Kidney (tissue), 14 donors: Measurements from ENCODE around the gene SLC66A2. TPM values are rescaled to one million over a fixed set of nuclear protein-coding genes. Genes with fewer than 3 reads are reported as not detected.
A peak's percentile ranks its signal among the peaks of the same experiment; 100 is the strongest.

Experiments used
- DNase-seq, 5 donors: peaks; one replicate each; pipeline ENCODE4 v3.0.0-alpha.2; 2013 to 2020
- FAIRE-seq: peaks from 2 replicates; lab custom pipeline; 2012; peaks lifted over from hg19 to GRCh38; lab: Jason Lieb, UNC
- H3K27ac ChIP-seq, 2 donors: one replicate each; pipeline ENCODE4 v1.7.0; 2013; ENCODE audit warnings: low read depth in 2 of 2, low read length in 2 of 2, inconsistent platforms in 1 of 2
- H3K27me3 ChIP-seq: one replicate; pipeline ENCODE4 v1.7.1; 2013; ENCODE audit warnings: low read length, inconsistent platforms; ENCODE audit not compliant: control insufficient read depth, insufficient read depth
- H3K36me3 ChIP-seq, 3 donors: one replicate each; pipeline versions ENCODE4 v1.7.0 to v1.7.1; 2013; ENCODE audit warnings: low read length in 3 of 3, control low read depth in 1 of 3, inconsistent platforms in 1 of 3; ENCODE audit not compliant: insufficient read depth in 3 of 3, control insufficient read depth in 2 of 3
- H3K4me1 ChIP-seq, 3 donors: one replicate each; pipeline versions ENCODE4 v1.7.0 to v1.7.1; 2013; ENCODE audit warnings: low read length in 3 of 3, inconsistent platforms in 1 of 3, low read depth in 1 of 3; ENCODE audit not compliant: control insufficient read depth in 2 of 3, insufficient read depth in 2 of 3
- H3K4me3 ChIP-seq, 3 donors: one replicate each; pipeline versions ENCODE4 v1.7.0 to v1.8.1; 2013; ENCODE audit warnings: low read length in 3 of 3, control low read depth in 1 of 3, inconsistent platforms in 1 of 3
- H3K9ac ChIP-seq, 3 donors: one replicate each; pipeline versions ENCODE4 v1.7.0 to v1.7.1; 2013; ENCODE audit warnings: low read length in 3 of 3, control low read depth in 1 of 3, inconsistent platforms in 1 of 3
- H3K9me3 ChIP-seq, 3 donors: one replicate each; pipeline versions ENCODE4 v1.7.0 to v1.7.1; 2013; ENCODE audit warnings: low read length in 3 of 3, control low read depth in 1 of 3, inconsistent platforms in 1 of 3; ENCODE audit not compliant: control insufficient read depth in 2 of 3, insufficient read depth in 1 of 3
- CTCF ChIP-seq: IDR thresholded peaks from 3 replicates; pipeline ENCODE4 v1.5.1; 2012; ENCODE audit warnings: mild to moderate bottlenecking, moderate library complexity, borderline replicate concordance; ENCODE audit not compliant: insufficient read depth; ENCODE audit errors: extremely low read depth
- intact Hi-C: fragments of 100-400 bp; cut with DNase I; formaldehyde crosslinking; loops from one replicate; pipeline ENCODE4 v1.11.1; 2022
- polyA plus RNA-seq: library from polyadenylated mRNA; stranded (reverse); fragments of 350-450 nt; fragmentation: Illumina TruSeq; extraction: RNeasy Lipid Tissue Mini Kit (QIAGEN cat#74804); gene quantifications from one replicate; pipeline ENCODE4 v1.2.3, GENCODE V29; 2014; ENCODE audit warnings: low read depth, low replicate concordance; ENCODE audit not compliant: insufficient read depth
- total RNA-seq: library from RNA; stranded (reverse); fragmentation: NEBNext Ultra II Directional; extraction: Animal tissue kit (Norgen Biotek cat#: 25700); gene quantifications from one replicate; pipeline ENCODE4 v1.2.1, GENCODE V29; 2021
- donor health status: control.
- donor health status: control.
- donor health status: control.
- donor health status: control.
- donor health status: control.
- donor health status: DM: yes; HTN: yes; CAD: no.
- donor health status: Normal renal cell carcinoma (clear cell type).

SLC66A2 gene
- total and polyA plus RNA-seq, 2 donors from 2014 or later = 41.9 to 45.5 TPM

GRCh38 chr18:79884963-79885728, 66.3 kb downstream of the SLC66A2 start:
- H3K27me3 ChIP-seq = no peaks in the 10 kb centered on the region
- no peak overlapping the region for H3K4me3 ChIP-seq
- H3K4me1 ChIP-seq = no peaks in the 10 kb centered on the region
- FAIRE-seq (no peak), DNase-seq (peak in 2 of 5 donors; percentile 6 to 41)
- no peak for TF ChIP-seq CTCF
- no peak overlapping the region for H3K27ac ChIP-seq
- no peaks in the 10 kb centered on the region for H3K36me3 ChIP-seq
- peaks cover 0 to 9% (median 3%) of the 10 kb centered on the region in 3 donors for H3K9me3 ChIP-seq
- H3K9ac ChIP-seq = no peak overlapping the region
- intact Hi-C loops = no loop called here

GRCh38 chr18:79884294-79884962, 67.0 kb downstream of the SLC66A2 start:
- TF ChIP-seq CTCF = no peak
- H3K27me3 ChIP-seq = no peaks in the 10 kb centered on the region
- peak in 1 of 5 donors; percentile 4 for DNase-seq
- no peak overlapping the region for H3K9ac ChIP-seq
- H3K27ac ChIP-seq = no peak overlapping the region
- no peak overlapping the region for H3K4me3 ChIP-seq
- H3K9me3 ChIP-seq = peaks cover 0 to 2% (median 1%) of the 10 kb centered on the region in 3 donors
- FAIRE-seq = no peak
- H3K4me1 ChIP-seq = no peaks in the 10 kb centered on the region
- no peaks in the 10 kb centered on the region for H3K36me3 ChIP-seq
- intact Hi-C loops = no loop called here

DNA sequence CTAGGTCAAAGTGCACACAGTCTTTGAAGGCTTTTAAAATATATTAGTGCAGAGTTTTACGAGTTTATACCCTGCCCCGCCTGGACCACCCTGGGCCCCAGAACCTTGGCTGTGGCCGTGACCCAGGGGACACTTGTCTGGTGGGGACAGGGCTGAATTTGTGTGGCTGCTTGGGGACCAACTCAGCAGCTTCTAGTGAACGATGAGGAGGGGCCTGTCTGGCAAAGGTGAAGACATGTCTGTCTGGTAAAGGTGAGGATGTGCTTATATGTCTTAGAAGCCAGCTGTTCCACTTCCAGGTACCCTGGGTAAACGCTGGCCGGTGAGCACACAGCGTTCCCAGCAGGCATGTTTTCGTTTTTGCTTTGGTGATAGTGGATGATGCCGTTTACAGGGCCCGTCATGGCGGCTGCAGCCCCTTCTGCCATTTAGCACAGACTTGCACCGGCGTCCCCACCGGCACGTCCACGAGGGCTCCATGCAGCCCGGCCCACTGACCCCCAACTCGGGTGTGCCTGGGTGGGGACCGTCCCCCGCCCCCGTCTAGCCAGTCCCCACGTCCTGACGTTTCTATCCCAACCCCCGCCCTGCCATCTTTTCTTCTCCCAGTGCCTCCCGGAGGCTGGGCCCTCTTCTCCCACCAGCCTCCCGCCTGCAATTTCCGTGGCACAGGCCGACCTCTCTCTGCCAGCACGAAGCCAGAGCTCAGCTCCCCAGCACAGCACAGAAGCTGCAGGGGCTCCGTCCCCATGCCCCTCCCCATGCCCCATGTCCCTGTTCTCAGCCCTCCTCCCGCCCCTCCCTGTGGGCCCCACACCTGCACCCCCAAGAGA, 67.8 kb downstream of the SLC66A2 start:
- DNase-seq (peak in 2 of 5 donors; percentile 6 to 27), FAIRE-seq (no peak)
- H3K9me3 ChIP-seq = no peaks in the 10 kb centered on the region
- H3K4me1 ChIP-seq = no peaks in the 10 kb centered on the region
- H3K27me3 ChIP-seq = no peaks in the 10 kb centered on the region
- no peak overlapping the region for H3K27ac ChIP-seq
- intact Hi-C loops = no loop called here
- TF ChIP-seq CTCF = no peak
- H3K9ac ChIP-seq = no peak overlapping the region
- H3K4me3 ChIP-seq = no peak overlapping the region
- no peaks in the 10 kb centered on the region for H3K36me3 ChIP-seq
